Prostate gland (tissue), 2 donors: ENCODE measurements around the gene ACSL1. TPM values are rescaled to one million over a fixed set of nuclear protein-coding genes. Genes with fewer than 3 reads are reported as not detected.
A peak's percentile ranks its signal among the peaks of the same experiment; 100 is the strongest.

Source experiments
- DNase-seq: peaks from one replicate; pipeline ENCODE4 v3.0.0-alpha.2; 2019; ENCODE audit warnings: low spot score
- H3K27ac ChIP-seq, 2 donors: fragments of 200-600 bp; sonication (generic); 2 replicates each; pipeline ENCODE4 v1.5.1; 2017 to 2019
- H3K27me3 ChIP-seq: fragments of 200-600 bp; sonication (generic); replicated peaks from 2 replicates; pipeline ENCODE4 v1.5.1; 2019; ENCODE audit not compliant: insufficient read depth
- H3K36me3 ChIP-seq, 2 donors: fragments of 200-600 bp; sonication (generic); 1 replicate in 1 of 2; 2 replicates in 1 of 2; pipeline versions ENCODE4 v1.5.1 to v1.8.1; 2017 to 2019
- H3K4me1 ChIP-seq: fragments of 200-600 bp; sonication (generic); replicated peaks from 2 replicates; pipeline ENCODE4 v1.5.1; 2019
- H3K4me3 ChIP-seq, 2 donors: fragments of 200-600 bp; sonication (generic); 2 replicates each; pipeline ENCODE4 v1.5.1; 2017 to 2019
- H3K9me3 ChIP-seq: fragments of 200-600 bp; sonication (generic); 2 replicates; pipeline ENCODE4 v1.5.1; 2017
- POLR2A ChIP-seq: fragments of 450-650 bp; IDR thresholded peaks from one replicate; pipeline ENCODE4 v1.6.1; 2016; ENCODE audit warnings: antibody characterized with exemption, mild to moderate bottlenecking
- POLR2AphosphoS5 ChIP-seq: sonication (generic); formaldehyde crosslinking; IDR thresholded peaks from one replicate; pipeline ENCODE4 v1.6.1; 2017; ENCODE audit warnings: antibody characterized with exemption
- WGBS: methylation state at CpG from one replicate; pipeline ENCODE4 v1.1.5; 2018; 5-methylcytosine and 5-hydroxymethylcytosine counted together
- intact Hi-C: fragments of 100-400 bp; cut with DNase I; formaldehyde crosslinking; loops from one replicate; pipeline ENCODE4 v1.14.2; 2022
- total RNA-seq, 2 donors: library from RNA; depleted of rRNA; stranded (reverse); fragments of >200 nt; gene quantifications; one replicate each; pipeline ENCODE4 v1.1.0, GENCODE V29; 2016
- TF ChIP-seq, protein P1 (sequence below), 4 experiments: fragments of 200-600 bp in 2 of 4; fragments of 450-650 bp in 2 of 4; sonication (generic) in 2 of 4; IDR thresholded peaks; 1 replicate in 3 of 4; 2 replicates in 1 of 4; pipeline ENCODE4 v1.5.1; 2016 to 2019; ENCODE audit warnings: antibody characterized with exemption in 4 of 4, mild to moderate bottlenecking in 2 of 4, moderate library complexity in 2 of 4

Gene ACSL1
- total RNA-seq, 2 donors from 2014 or later, result 71.7 to 157 TPM

DNA sequence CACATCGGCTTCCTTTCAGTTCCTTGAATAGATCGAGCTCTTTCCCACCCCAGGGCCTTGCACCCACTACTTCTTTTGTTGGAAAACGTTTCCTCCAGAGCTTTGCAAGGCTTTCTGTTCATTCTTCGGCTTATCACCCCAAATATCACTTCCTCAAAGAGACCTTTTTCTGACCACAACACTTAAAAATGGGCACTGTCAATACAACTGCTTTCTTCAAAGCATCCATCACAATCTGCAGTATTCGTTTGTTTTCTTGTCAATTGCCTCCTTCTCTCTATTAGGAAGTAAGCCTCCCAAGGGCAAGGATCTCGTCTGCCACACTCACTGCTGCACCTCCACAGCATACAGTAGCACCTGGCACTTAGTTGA is 74.2 kb downstream of the ACSL1 start:
- 71% methylated on average over 6 of the region's 6 CpGs for WGBS
- Histone ChIP-seq H3K27me3 (no peaks in the 10 kb centered on the region), H3K27ac (no peak overlapping the region), H3K36me3 (peaks cover 0 to under 1% of the 10 kb centered on the region in 2 donors), H3K4me1 (peaks cover 15% of the 10 kb centered on the region), H3K9me3 (no peaks in the 10 kb centered on the region), H3K4me3 (no peak overlapping the region)
- TF ChIP-seq, protein P1, sequence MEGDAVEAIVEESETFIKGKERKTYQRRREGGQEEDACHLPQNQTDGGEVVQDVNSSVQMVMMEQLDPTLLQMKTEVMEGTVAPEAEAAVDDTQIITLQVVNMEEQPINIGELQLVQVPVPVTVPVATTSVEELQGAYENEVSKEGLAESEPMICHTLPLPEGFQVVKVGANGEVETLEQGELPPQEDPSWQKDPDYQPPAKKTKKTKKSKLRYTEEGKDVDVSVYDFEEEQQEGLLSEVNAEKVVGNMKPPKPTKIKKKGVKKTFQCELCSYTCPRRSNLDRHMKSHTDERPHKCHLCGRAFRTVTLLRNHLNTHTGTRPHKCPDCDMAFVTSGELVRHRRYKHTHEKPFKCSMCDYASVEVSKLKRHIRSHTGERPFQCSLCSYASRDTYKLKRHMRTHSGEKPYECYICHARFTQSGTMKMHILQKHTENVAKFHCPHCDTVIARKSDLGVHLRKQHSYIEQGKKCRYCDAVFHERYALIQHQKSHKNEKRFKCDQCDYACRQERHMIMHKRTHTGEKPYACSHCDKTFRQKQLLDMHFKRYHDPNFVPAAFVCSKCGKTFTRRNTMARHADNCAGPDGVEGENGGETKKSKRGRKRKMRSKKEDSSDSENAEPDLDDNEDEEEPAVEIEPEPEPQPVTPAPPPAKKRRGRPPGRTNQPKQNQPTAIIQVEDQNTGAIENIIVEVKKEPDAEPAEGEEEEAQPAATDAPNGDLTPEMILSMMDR (IDR thresholded peaks at IDR 0.05), result no peak
- TF ChIP-seq POLR2AphosphoS5 (no peak), POLR2A (no peak)
- intact Hi-C loops, result no loop called here
- DNase-seq, result no peak

DNA sequence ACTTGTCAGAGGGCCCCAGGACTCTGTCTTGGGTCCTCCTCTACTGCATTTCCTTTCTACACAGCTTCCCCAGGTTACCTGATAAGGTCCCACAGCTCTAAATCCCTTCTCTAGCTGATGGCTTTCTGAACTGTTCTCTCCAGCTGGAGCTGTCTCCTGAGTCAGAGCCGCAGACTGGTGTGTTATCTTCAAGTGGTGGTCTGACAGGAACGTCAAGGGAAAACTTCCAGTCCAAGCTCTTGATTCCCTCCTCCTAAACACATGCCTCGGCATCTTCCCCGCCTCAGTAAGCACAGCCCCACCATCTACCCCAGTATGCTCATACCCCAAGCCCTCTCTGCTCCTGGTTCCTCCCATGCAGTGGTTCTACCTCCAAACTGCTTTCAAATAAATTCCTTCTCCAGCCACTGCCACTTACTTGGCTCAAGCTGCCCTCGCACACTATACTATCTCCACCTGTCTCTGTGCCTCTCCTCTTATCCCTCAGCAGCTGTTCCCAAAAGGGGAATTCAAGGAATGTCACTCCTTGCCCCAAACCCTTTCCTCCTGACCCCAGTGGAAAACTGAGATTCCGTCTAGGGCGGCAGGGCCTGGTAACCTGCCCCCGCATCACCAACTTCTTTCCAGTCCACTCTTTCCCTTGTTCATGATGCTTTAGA is 74.7 kb downstream of the ACSL1 start:
- peaks cover 19% of the 10 kb centered on the region for H3K4me1 ChIP-seq
- intact Hi-C loops, result no loop called here
- no peaks in the 10 kb centered on the region for H3K27me3 ChIP-seq
- no peak overlapping the region for H3K27ac ChIP-seq
- H3K4me3 ChIP-seq, result no peak overlapping the region
- H3K36me3 ChIP-seq, result no peaks in the 10 kb centered on the region
- TF ChIP-seq POLR2A (no peak), POLR2AphosphoS5 (no peak)
- TF ChIP-seq, protein P1 (IDR thresholded peaks at IDR 0.05), result no peak
- DNase-seq, result no peak
- WGBS, result 79% methylated on average over 8 of the region's 8 CpGs
- H3K9me3 ChIP-seq, result no peaks in the 10 kb centered on the region

DNA sequence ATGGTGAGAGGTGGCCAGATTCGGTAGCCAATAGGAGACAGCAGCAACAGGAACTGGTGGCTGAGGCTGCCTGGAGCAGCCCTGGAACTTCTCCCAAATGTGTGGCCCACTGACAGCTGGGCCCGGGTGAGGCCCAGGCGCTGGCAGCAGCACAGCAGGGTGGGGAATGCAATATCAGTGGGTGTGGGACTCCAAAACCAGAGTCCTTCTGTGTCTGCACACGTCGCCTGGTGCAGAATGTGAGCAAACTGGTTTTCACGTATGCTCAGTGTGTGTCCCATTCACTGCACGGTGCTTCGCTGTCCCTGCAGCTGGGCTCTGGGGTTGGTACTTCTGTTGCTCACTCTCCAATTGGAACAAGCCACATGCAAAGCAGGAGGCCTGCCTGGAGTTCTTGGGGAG is 77.5 kb downstream of the ACSL1 start:
- WGBS, result 30% methylated on average over 8 of the region's 8 CpGs
- TF ChIP-seq, protein P1 (IDR thresholded peaks at IDR 0.05), result no peak
- peak; percentile 79 for TF ChIP-seq POLR2AphosphoS5
- peak; percentile 75 for DNase-seq
- Histone ChIP-seq H3K27me3 (no peaks in the 10 kb centered on the region), H3K4me1 (peaks cover 24% of the 10 kb centered on the region), H3K4me3 (no peak overlapping the region), H3K36me3 (no peaks in the 10 kb centered on the region), H3K27ac (peak overlapping the region; percentile 88 to 92), H3K9me3 (no peaks in the 10 kb centered on the region)
- intact Hi-C loops, result loop anchor here (5.0 to 10.0 kb wide), 2 partner anchors 79 to 347 kb away; partner anchors contain the start of gene ACSL1

DNA sequence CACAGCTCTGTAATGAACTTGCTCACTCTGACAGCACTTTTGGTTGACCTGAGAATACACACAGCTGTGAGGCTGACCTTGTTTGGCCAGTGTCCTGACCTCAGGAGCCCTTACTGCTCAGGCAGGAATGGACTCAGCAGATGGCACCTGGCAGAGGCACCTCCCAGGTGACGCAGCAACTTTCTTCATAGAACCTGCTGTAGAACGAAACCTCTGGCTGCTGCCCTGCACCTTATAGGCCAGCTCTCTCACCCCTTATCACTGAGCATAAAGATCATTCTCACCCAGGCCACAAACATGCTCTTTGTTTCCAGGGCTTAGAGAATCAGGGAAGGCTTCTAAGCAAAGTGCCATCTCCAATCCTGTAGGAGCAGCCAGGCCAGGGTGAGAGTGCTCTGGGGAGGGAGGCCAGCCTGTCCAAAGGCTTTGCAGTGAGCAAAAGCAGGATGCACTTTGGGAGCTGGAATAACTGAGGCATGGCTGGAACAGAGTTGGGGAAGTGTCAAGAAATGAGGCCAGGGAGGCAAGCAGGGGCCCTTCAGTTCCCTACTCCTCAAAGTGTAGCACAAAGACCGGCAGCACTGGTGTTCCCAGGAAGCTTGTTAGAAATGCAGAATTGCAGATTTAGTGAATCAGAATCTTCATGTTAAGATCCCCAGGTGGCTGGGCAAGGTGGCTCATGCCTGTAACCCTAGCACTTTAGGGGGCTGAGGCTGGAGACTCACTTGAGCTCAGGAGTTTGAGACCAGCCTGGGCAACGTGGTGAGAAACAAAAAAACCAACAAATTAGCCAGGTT is 78.5 kb downstream of the ACSL1 start:
- peak; percentile 55 for DNase-seq
- Histone ChIP-seq H3K4me3 (no peak overlapping the region), H3K4me1 (peaks cover 24% of the 10 kb centered on the region), H3K9me3 (no peaks in the 10 kb centered on the region), H3K27me3 (no peaks in the 10 kb centered on the region), H3K27ac (peak overlapping the region; percentile 88 to 92), H3K36me3 (no peaks in the 10 kb centered on the region)
- WGBS, result 58% methylated on average over 4 of the region's 4 CpGs
- intact Hi-C loops, result loop anchor here (5.0 to 10.0 kb wide), 2 partner anchors 80 to 348 kb away; partner anchors contain the start of gene ACSL1
- TF ChIP-seq, protein P1 (IDR thresholded peaks at IDR 0.05), result no peak
- TF ChIP-seq POLR2AphosphoS5 (no peak), POLR2A (no peak)
